ENCODE measurements around the gene PCDH19. TPM values are rescaled to one million over a fixed set of nuclear protein-coding genes. Genes with fewer than 3 reads are reported as not detected.

The PCDH19 gene
- total and polyA plus RNA-seq, 2 experiments from 2014 or later, result 0.87 to 1.4 TPM

GRCh38 chrX:100408713-100409609 lies 1.1 kb downstream of the PCDH19 start:
- H3K4me3 ChIP-seq, result peak overlapping the region; percentile 55

GRCh38 chrX:100407784-100408712 lies 2.0 kb downstream of the PCDH19 start:
- H3K36me3 ChIP-seq (ENCODE audit: insufficient read depth), result no peaks in the 10 kb centered on the region
- peaks cover 9% of the 10 kb centered on the region; the same call in 2 of the 3 replicates for H3K9me3 Mint-ChIP-seq
- H3K4me1 Mint-ChIP-seq, result peaks cover 30% of the 10 kb centered on the region
- H3K27ac ChIP-seq (ENCODE audit: low read depth), result no peak overlapping the region
- H3K36me3 Mint-ChIP-seq (ENCODE audit: low read depth), result peaks cover 7% of the 10 kb centered on the region; the same call in 1 of the 3 replicates
- no peak for ATAC-seq
- TF ChIP-seq NANOG (IDR thresholded peaks at IDR 0.05; ENCODE audit: borderline replicate concordance) (no peak), EZH2 (IDR thresholded peaks at IDR 0.05; ENCODE audit: low read depth, unreplicated experiment) (peak; percentile 66), CTCF (conservative IDR thresholded peaks at IDR 0.05; ENCODE audit: low read depth in 2 of 2) (peak in 1 of 2 experiments; percentile 18; a peak in 1 of 4 replicates), STAT1 (IDR thresholded peaks at IDR 0.05; ENCODE audit: unreplicated experiment) (no peak)
- H3K4me3 ChIP-seq, result peak overlapping the region; percentile 55; the same call in 1 of the 2 replicates
- H4K20me1 ChIP-seq (replicated peaks; ENCODE audit: insufficient read depth), result no peaks in the 10 kb centered on the region
- peaks cover 84% of the 10 kb centered on the region for H3K27me3 Mint-ChIP-seq (ENCODE audit: insufficient read depth, low read depth, poor library complexity)
- H3F3A ChIP-seq (replicated peaks; ENCODE audit: low read depth), result 0 out of 2 replicates have a peak, but pooled peaks cover 3% of the 10 kb centered on the region
- H3K4me1 ChIP-seq (ENCODE audit: insufficient read depth), result peaks cover 42% of the 10 kb centered on the region
- H3K4me3 Mint-ChIP-seq, result peak overlapping the region; percentile 43
- peak overlapping the region; percentile 80 for H3K4me2 ChIP-seq
- H3K79me2 ChIP-seq (replicated peaks; ENCODE audit: insufficient read depth), result no peaks in the 10 kb centered on the region
- no peak overlapping the region for H2AFZ ChIP-seq
- peak; percentile 36 for DNase-seq (ENCODE audit: low spot score)
- no peak overlapping the region for H3K27ac Mint-ChIP-seq
- no peaks in the 10 kb centered on the region for H3K9me2 ChIP-seq (ENCODE audit: insufficient read depth)
- peaks cover 96% of the 10 kb centered on the region for H3K27me3 ChIP-seq (ENCODE audit: insufficient read depth)

More at GRCh38 chrX:100408713-100409609, 1.1 kb downstream of the PCDH19 start:
- H3K27me3 Mint-ChIP-seq (ENCODE audit: insufficient read depth, low read depth, poor library complexity), result peaks cover 77% of the 10 kb centered on the region
- H3K27ac Mint-ChIP-seq, result no peak overlapping the region
- no peaks in the 10 kb centered on the region for H3K9me2 ChIP-seq (ENCODE audit: insufficient read depth)
- no peak for TF ChIP-seq ZNF114 (CRISPR knock-in tag; IDR thresholded peaks at IDR 0.05)
- peak; percentile 86 for TF ChIP-seq EZH2 (IDR thresholded peaks at IDR 0.05; ENCODE audit: low read depth, unreplicated experiment)
- peaks cover 9% of the 10 kb centered on the region; the same call in 2 of the 3 replicates for H3K9me3 Mint-ChIP-seq
- no peaks in the 10 kb centered on the region for H3K36me3 ChIP-seq (ENCODE audit: insufficient read depth)
- no peaks in the 10 kb centered on the region for H4K20me1 ChIP-seq (replicated peaks; ENCODE audit: insufficient read depth)
- peaks cover 7% of the 10 kb centered on the region; the same call in 1 of the 3 replicates for H3K36me3 Mint-ChIP-seq (ENCODE audit: low read depth)
- H2AFZ ChIP-seq, result no peak overlapping the region
- peaks cover 24% of the 10 kb centered on the region for H3K4me1 Mint-ChIP-seq
- peak overlapping the region; percentile 83 for H3K4me3 Mint-ChIP-seq
- H3K4me2 ChIP-seq, result peak overlapping the region; percentile 80
- DNase-seq (ENCODE audit: low spot score), result peak; percentile 36
- H3K79me2 ChIP-seq (replicated peaks; ENCODE audit: insufficient read depth), result no peaks in the 10 kb centered on the region
- peaks cover 35% of the 10 kb centered on the region for H3K4me1 ChIP-seq (ENCODE audit: insufficient read depth)
- H3K27me3 ChIP-seq (ENCODE audit: insufficient read depth), result peaks cover 89% of the 10 kb centered on the region
- H3F3A ChIP-seq (replicated peaks; ENCODE audit: low read depth), result no peaks in the 10 kb centered on the region
- no peak overlapping the region for H3K27ac ChIP-seq (ENCODE audit: low read depth)
- peak; percentile 31 for ATAC-seq
